Lower lobe of right lung (tissue), 2 donors: Measurements from ENCODE around the gene FGR. TPM values are rescaled to one million over a fixed set of nuclear protein-coding genes. Genes with fewer than 3 reads are reported as not detected.

Source experiments
- ATAC-seq, 2 donors: fragments of 200-7000 bp; cut with Tn5 transposase; one replicate each; pipeline ENCODE4 v1.9.1; 2020 to 2022; ENCODE audit warnings: mild to moderate bottlenecking in 2 of 2, moderate library complexity in 2 of 2
- DNase-seq: peaks from one replicate; pipeline ENCODE4 v3.0.0-alpha.2; 2020
- H3K27ac ChIP-seq: fragments of 200-600 bp; one replicate; pipeline ENCODE4 v1.8.0; 2022
- H3K27me3 ChIP-seq: fragments of 200-600 bp; one replicate; pipeline ENCODE4 v1.8.0; 2022; ENCODE audit warnings: low read depth
- H3K36me3 ChIP-seq: fragments of 200-600 bp; one replicate; pipeline ENCODE4 v1.8.0; 2022; ENCODE audit warnings: mild to moderate bottlenecking
- H3K4me1 ChIP-seq: fragments of 200-600 bp; one replicate; pipeline ENCODE4 v1.8.0; 2022
- H3K4me3 ChIP-seq: fragments of 200-600 bp; one replicate; pipeline ENCODE4 v1.8.0; 2022; ENCODE audit warnings: mild to moderate bottlenecking
- H3K9me3 ChIP-seq: fragments of 200-600 bp; one replicate; pipeline ENCODE4 v1.8.0; 2022
- CTCF ChIP-seq: fragments of 200-600 bp; IDR thresholded peaks from one replicate; pipeline ENCODE4 v1.8.0; 2022; ENCODE audit warnings: antibody characterized with exemption, mild to moderate bottlenecking
- intact Hi-C: fragments of 100-400 bp; cut with DNase I; formaldehyde crosslinking; loops from one replicate; pipeline ENCODE4 v1.11.0; 2022
- total RNA-seq: library from RNA; stranded (reverse); fragmentation: NEBNext Ultra II Directional; extraction: Animal tissue kit (Norgen Biotek cat#: 25700); gene quantifications from one replicate; pipeline ENCODE4 v1.2.1, GENCODE V29; 2021
- donor health status: DM: no; HTN: yes; CAD: no; lungs with severe emphysema.

Gene FGR
- total RNA-seq, 1 donor from 2014 or later = 193 TPM

- TF ChIP-seq CTCF = no peak
- no peak overlapping the region for H3K4me3 ChIP-seq
- H3K27me3 ChIP-seq = no peaks in the 10 kb centered on the region
- peaks cover 25% of the 10 kb centered on the region for H3K4me1 ChIP-seq
- peaks cover 63% of the 10 kb centered on the region for H3K36me3 ChIP-seq
- H3K9me3 ChIP-seq = no peaks in the 10 kb centered on the region
- ATAC-seq (no peak), DNase-seq (no peak)
- no peak overlapping the region for H3K27ac ChIP-seq
- intact Hi-C loops = no loop called here
Observed at GRCh38 chr1:27614043-27614624, 20.9 kb downstream of the FGR start.

- TF ChIP-seq CTCF = no peak
- DNase-seq (no peak), ATAC-seq (no peak)
- H3K4me3 ChIP-seq = no peak overlapping the region
- no peaks in the 10 kb centered on the region for H3K9me3 ChIP-seq
- peaks cover 53% of the 10 kb centered on the region for H3K36me3 ChIP-seq
- intact Hi-C loops = no loop called here
- no peaks in the 10 kb centered on the region for H3K27me3 ChIP-seq
- peaks cover 14% of the 10 kb centered on the region for H3K4me1 ChIP-seq
- no peak overlapping the region for H3K27ac ChIP-seq
Observed at GRCh38 chr1:27612718-27613117, 22.3 kb downstream of the FGR start.

GRCh38 chr1:27611450-27611849, 23.5 kb downstream of the FGR start:
- no peak for DNase-seq
- H3K9me3 ChIP-seq = no peaks in the 10 kb centered on the region
- no peaks in the 10 kb centered on the region for H3K27me3 ChIP-seq
- no peak for TF ChIP-seq CTCF
- H3K4me3 ChIP-seq = no peak overlapping the region
- no peak overlapping the region for H3K27ac ChIP-seq
- intact Hi-C loops = no loop called here
- no peak for ATAC-seq
- H3K36me3 ChIP-seq = peaks cover 41% of the 10 kb centered on the region
- H3K4me1 ChIP-seq = peaks cover 12% of the 10 kb centered on the region

- intact Hi-C loops = loop anchor here (5.0 kb wide), 1 partner anchor 53 kb away; no protein-coding TSS in a partner anchor
- Histone ChIP-seq H3K4me1 (peaks cover 20% of the 10 kb centered on the region), H3K4me3 (no peak overlapping the region), H3K27me3 (no peaks in the 10 kb centered on the region), H3K27ac (no peak overlapping the region), H3K9me3 (no peaks in the 10 kb centered on the region), H3K36me3 (peaks cover 32% of the 10 kb centered on the region)
- TF ChIP-seq CTCF = no peak
- no peak for DNase-seq
- ATAC-seq = no peak
Observed at GRCh38 chr1:27609618-27610240, 25.3 kb downstream of the FGR start.

- no peak for TF ChIP-seq CTCF
Observed at GRCh38 chr1:27609210-27609555, 25.8 kb downstream of the FGR start.

More at GRCh38 chr1:27609210-27609555, 25.8 kb downstream of the FGR start:
- Histone ChIP-seq H3K27me3 (no peaks in the 10 kb centered on the region), H3K36me3 (peaks cover 27% of the 10 kb centered on the region), H3K4me1 (peaks cover 24% of the 10 kb centered on the region), H3K9me3 (no peaks in the 10 kb centered on the region), H3K27ac (no peak overlapping the region), H3K4me3 (no peak overlapping the region)
- peak; percentile 6 to 11 for ATAC-seq
- intact Hi-C loops = loop anchor here (5.0 kb wide), 1 partner anchor 53 kb away; no protein-coding TSS in a partner anchor
- DNase-seq = no peak
